ENCODE data around the gene ARHGEF38.

DNA sequence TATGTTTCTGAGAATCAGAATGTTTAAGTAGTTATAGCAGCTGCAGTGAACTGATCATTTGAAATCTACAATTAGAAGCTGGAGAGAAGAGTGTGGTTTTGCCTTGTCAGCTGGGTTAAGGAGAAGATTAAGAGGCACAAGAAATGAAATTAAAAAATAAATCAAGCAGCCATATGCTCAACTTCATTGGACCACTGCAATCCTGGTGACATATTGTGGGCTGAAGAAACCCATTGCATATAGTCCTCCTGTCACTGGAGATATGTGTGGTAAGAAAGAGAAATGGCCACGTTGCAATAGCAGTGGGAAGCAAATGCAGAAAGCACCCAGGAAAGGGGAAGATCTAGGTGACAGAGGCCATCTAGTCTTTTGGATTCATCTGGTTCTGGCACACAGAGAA, 93.0 kb downstream of the ARHGEF38 start:
- TF ChIP-seq, protein P1, sequence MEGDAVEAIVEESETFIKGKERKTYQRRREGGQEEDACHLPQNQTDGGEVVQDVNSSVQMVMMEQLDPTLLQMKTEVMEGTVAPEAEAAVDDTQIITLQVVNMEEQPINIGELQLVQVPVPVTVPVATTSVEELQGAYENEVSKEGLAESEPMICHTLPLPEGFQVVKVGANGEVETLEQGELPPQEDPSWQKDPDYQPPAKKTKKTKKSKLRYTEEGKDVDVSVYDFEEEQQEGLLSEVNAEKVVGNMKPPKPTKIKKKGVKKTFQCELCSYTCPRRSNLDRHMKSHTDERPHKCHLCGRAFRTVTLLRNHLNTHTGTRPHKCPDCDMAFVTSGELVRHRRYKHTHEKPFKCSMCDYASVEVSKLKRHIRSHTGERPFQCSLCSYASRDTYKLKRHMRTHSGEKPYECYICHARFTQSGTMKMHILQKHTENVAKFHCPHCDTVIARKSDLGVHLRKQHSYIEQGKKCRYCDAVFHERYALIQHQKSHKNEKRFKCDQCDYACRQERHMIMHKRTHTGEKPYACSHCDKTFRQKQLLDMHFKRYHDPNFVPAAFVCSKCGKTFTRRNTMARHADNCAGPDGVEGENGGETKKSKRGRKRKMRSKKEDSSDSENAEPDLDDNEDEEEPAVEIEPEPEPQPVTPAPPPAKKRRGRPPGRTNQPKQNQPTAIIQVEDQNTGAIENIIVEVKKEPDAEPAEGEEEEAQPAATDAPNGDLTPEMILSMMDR (IDR thresholded peaks at IDR 0.05), result no peak
- no peak for TF ChIP-seq POLR2A (IDR thresholded peaks at IDR 0.05)
- no peak for TF ChIP-seq POLR2AphosphoS5 (IDR thresholded peaks at IDR 0.05)
